HUES48 (cell line): ENCODE results near the gene BASP1.
A peak's percentile ranks its signal among the peaks of the same experiment; 100 is the strongest.

Experiments
- H3K27ac ChIP-seq: one replicate; pipeline ENCODE4 v1.7.0; 2013; ENCODE audit warnings: low read depth, low read length, inconsistent platforms
- H3K27me3 ChIP-seq: 2 replicates; pipeline ENCODE4 v1.6.1; 2013; ENCODE audit warnings: mild to moderate bottlenecking, low read length; ENCODE audit not compliant: control insufficient read depth, insufficient read depth
- H3K36me3 ChIP-seq: 2 replicates; pipeline ENCODE4 v1.6.1; 2013; ENCODE audit warnings: low read length; ENCODE audit not compliant: control insufficient read depth, insufficient read depth
- H3K4me1 ChIP-seq: 2 replicates; pipeline ENCODE4 v1.6.1; 2013; ENCODE audit warnings: mild to moderate bottlenecking, low read length; ENCODE audit not compliant: control insufficient read depth, insufficient read depth
- H3K4me3 ChIP-seq: 2 replicates; pipeline ENCODE4 v1.5.1; 2013; ENCODE audit warnings: mild to moderate bottlenecking, low read depth, low read length
- H3K9ac ChIP-seq: 2 replicates; pipeline ENCODE4 v1.6.1; 2013; ENCODE audit warnings: mild to moderate bottlenecking, low read depth, low read length, moderate library complexity
- H3K9me3 ChIP-seq: 2 replicates; pipeline ENCODE4 v1.6.1; 2013; ENCODE audit warnings: low read length; ENCODE audit not compliant: control insufficient read depth, insufficient read depth

Gene BASP1

GRCh38 chr5:17192191-17192590 lies 25.2 kb upstream of the BASP1 start:
- H3K4me1 ChIP-seq = peaks cover 18% of the 10 kb centered on the region
- no peaks in the 10 kb centered on the region for H3K27me3 ChIP-seq
- H3K27ac ChIP-seq = no peak overlapping the region
- H3K9me3 ChIP-seq = no peaks in the 10 kb centered on the region
- H3K4me3 ChIP-seq = no peak overlapping the region
- no peak overlapping the region for H3K9ac ChIP-seq
- no peaks in the 10 kb centered on the region for H3K36me3 ChIP-seq

GRCh38 chr5:17196024-17196423 lies 21.4 kb upstream of the BASP1 start:
- Histone ChIP-seq H3K4me1 (peaks cover 3% of the 10 kb centered on the region; the same call in 1 of the 2 replicates), H3K27ac (no peak overlapping the region), H3K4me3 (no peak overlapping the region), H3K36me3 (no peaks in the 10 kb centered on the region), H3K27me3 (no peaks in the 10 kb centered on the region), H3K9me3 (no peaks in the 10 kb centered on the region), H3K9ac (no peak overlapping the region)

- H3K27me3 ChIP-seq = no peaks in the 10 kb centered on the region
- no peak overlapping the region for H3K4me3 ChIP-seq
- H3K9me3 ChIP-seq = no peaks in the 10 kb centered on the region
- H3K9ac ChIP-seq = no peak overlapping the region
- no peaks in the 10 kb centered on the region for H3K36me3 ChIP-seq
- no peak overlapping the region for H3K27ac ChIP-seq
- no peaks in the 10 kb centered on the region for H3K4me1 ChIP-seq
These were observed 20.7 kb upstream of the BASP1 start for GRCh38 chr5:17196697-17197096.

- H3K27ac ChIP-seq = no peak overlapping the region
- no peaks in the 10 kb centered on the region for H3K27me3 ChIP-seq
- H3K4me1 ChIP-seq = no peaks in the 10 kb centered on the region
- no peak overlapping the region for H3K9ac ChIP-seq
- no peak overlapping the region for H3K4me3 ChIP-seq
- no peaks in the 10 kb centered on the region for H3K9me3 ChIP-seq
- no peaks in the 10 kb centered on the region for H3K36me3 ChIP-seq
These were observed 13.9 kb upstream of the BASP1 start for GRCh38 chr5:17203329-17204132.

GRCh38 chr5:17204133-17204489 lies 13.3 kb upstream of the BASP1 start:
- Histone ChIP-seq H3K36me3 (no peaks in the 10 kb centered on the region), H3K9ac (no peak overlapping the region), H3K27ac (no peak overlapping the region), H3K27me3 (no peaks in the 10 kb centered on the region), H3K4me3 (no peak overlapping the region), H3K4me1 (0 out of 2 replicates have a peak, but pooled peaks cover 4% of the 10 kb centered on the region), H3K9me3 (no peaks in the 10 kb centered on the region)

- Histone ChIP-seq H3K4me1 (0 out of 2 replicates have a peak, but pooled peaks cover 4% of the 10 kb centered on the region), H3K9me3 (no peaks in the 10 kb centered on the region), H3K36me3 (no peaks in the 10 kb centered on the region), H3K27ac (no peak overlapping the region), H3K4me3 (no peak overlapping the region), H3K27me3 (no peaks in the 10 kb centered on the region), H3K9ac (no peak overlapping the region)
These were observed 11.4 kb upstream of the BASP1 start for GRCh38 chr5:17206021-17206420.

GRCh38 chr5:17212191-17212590 lies 5.2 kb upstream of the BASP1 start:
- Histone ChIP-seq H3K9me3 (no peaks in the 10 kb centered on the region), H3K27ac (no peak overlapping the region), H3K9ac (no peak overlapping the region), H3K36me3 (no peaks in the 10 kb centered on the region), H3K27me3 (no peaks in the 10 kb centered on the region), H3K4me3 (no peak overlapping the region), H3K4me1 (peaks cover 37% of the 10 kb centered on the region)

GRCh38 chr5:17212996-17213395 lies 4.4 kb upstream of the BASP1 start:
- no peaks in the 10 kb centered on the region for H3K27me3 ChIP-seq

GRCh38 chr5:17213938-17214337 lies 3.5 kb upstream of the BASP1 start:
- Histone ChIP-seq H3K4me1 (peaks cover 34% of the 10 kb centered on the region), H3K27ac (no peak overlapping the region), H3K27me3 (no peaks in the 10 kb centered on the region), H3K9ac (no peak overlapping the region), H3K9me3 (no peaks in the 10 kb centered on the region), H3K36me3 (no peaks in the 10 kb centered on the region), H3K4me3 (peak overlapping the region; percentile 37; the same call in 1 of the 2 replicates)

More at GRCh38 chr5:17212996-17213395, 4.4 kb upstream of the BASP1 start:
- Histone ChIP-seq H3K9ac (no peak overlapping the region), H3K9me3 (no peaks in the 10 kb centered on the region), H3K4me1 (peaks cover 37% of the 10 kb centered on the region), H3K27ac (no peak overlapping the region), H3K4me3 (no peak overlapping the region), H3K36me3 (no peaks in the 10 kb centered on the region)

- Histone ChIP-seq H3K27ac (no peak overlapping the region), H3K4me1 (peaks cover 41% of the 10 kb centered on the region), H3K36me3 (peaks cover 4% of the 10 kb centered on the region; the same call in 1 of the 2 replicates), H3K4me3 (peak overlapping the region; percentile 37), H3K9me3 (no peaks in the 10 kb centered on the region), H3K9ac (no peak overlapping the region), H3K27me3 (no peaks in the 10 kb centered on the region)
These were observed 2.5 kb upstream of the BASP1 start for GRCh38 chr5:17214893-17215292.

- H3K36me3 ChIP-seq = peaks cover 7% of the 10 kb centered on the region; the same call in 1 of the 2 replicates
- no peaks in the 10 kb centered on the region for H3K9me3 ChIP-seq
- no peaks in the 10 kb centered on the region for H3K27me3 ChIP-seq
- peak overlapping the region; percentile 37 for H3K4me3 ChIP-seq
- H3K27ac ChIP-seq = no peak overlapping the region
- peaks cover 46% of the 10 kb centered on the region for H3K4me1 ChIP-seq
- H3K9ac ChIP-seq = no peak overlapping the region
These were observed 2.1 kb upstream of the BASP1 start for GRCh38 chr5:17215361-17215760.
